CD14-positive monocyte (primary cell): ENCODE measurements around the gene ZBTB17. TPM values are rescaled to one million over a fixed set of nuclear protein-coding genes. Genes with fewer than 3 reads are reported as not detected.
A peak's percentile ranks its signal among the peaks of the same experiment; 100 is the strongest.

ENCODE experiments used
- DNase-seq, 3 donors: peaks; one replicate each; pipeline ENCODE4 v3.0.0-alpha.2; 2011 to 2022
- H2AFZ ChIP-seq: 2 replicates; pipeline ENCODE4 v1.6.0; 2012; ENCODE audit warnings: mild to moderate bottlenecking, low read depth, low read length, inconsistent platforms; ENCODE audit not compliant: insufficient read depth, poor library complexity, severe bottlenecking
- H3K27ac ChIP-seq, 2 donors: 1 replicate in 1 of 2; 2 replicates in 1 of 2; pipeline ENCODE4 v1.5.1; 2012 to 2013; ENCODE audit warnings: low read length in 2 of 2, control low read depth in 1 of 2, inconsistent platforms in 1 of 2, low read depth in 1 of 2, mild to moderate bottlenecking in 1 of 2
- H3K27me3 ChIP-seq, 2 donors: one replicate each; pipeline versions ENCODE4 v1.6.0 to v1.6.1; 2011 to 2013; ENCODE audit warnings: low read length in 2 of 2; ENCODE audit not compliant: control insufficient read depth in 2 of 2, insufficient read depth in 2 of 2
- H3K36me3 ChIP-seq, 2 donors: replicated peaks in 1 of 2; 1 replicate in 1 of 2; 2 replicates in 1 of 2; pipeline versions ENCODE4 v1.5.1 to v1.6.1; 2012 to 2013; ENCODE audit warnings: low read length in 2 of 2, control low read depth in 1 of 2, inconsistent platforms in 1 of 2, mild to moderate bottlenecking in 1 of 2; ENCODE audit not compliant: insufficient read depth in 2 of 2, control insufficient read depth in 1 of 2
- H3K4me1 ChIP-seq, 2 donors: 1 replicate in 1 of 2; 2 replicates in 1 of 2; pipeline versions ENCODE4 v1.5.1 to v1.6.1; 2012 to 2013; ENCODE audit warnings: low read length in 2 of 2, control low read depth in 1 of 2, inconsistent platforms in 1 of 2, mild to moderate bottlenecking in 1 of 2, moderate library complexity in 1 of 2; ENCODE audit not compliant: insufficient read depth in 2 of 2, control insufficient read depth in 1 of 2
- H3K4me2 ChIP-seq: replicated peaks from 2 replicates; pipeline ENCODE3; 2012; ENCODE audit warnings: low read length, moderate library complexity, mild to moderate bottlenecking; ENCODE audit not compliant: poor library complexity, severe bottlenecking; ENCODE audit errors: extremely low read depth
- H3K4me3 ChIP-seq, 3 experiments: fragments of 200-600 bp in 1 of 3; sonication (generic) in 1 of 3; replicated peaks in 1 of 3; 1 replicate in 2 of 3; 2 replicates in 1 of 3; pipeline ENCODE4 v1.5.1; 2011 to 2013; ENCODE audit warnings: low read length in 3 of 3, mild to moderate bottlenecking in 3 of 3, control low read depth in 2 of 3, low read depth in 2 of 3, inconsistent platforms in 1 of 3, moderate library complexity in 1 of 3
- H3K79me2 ChIP-seq: 2 replicates; pipeline ENCODE4 v1.6.0; 2012; ENCODE audit warnings: mild to moderate bottlenecking, control low read depth, inconsistent platforms, low read length, moderate library complexity; ENCODE audit not compliant: insufficient read depth
- H3K9ac ChIP-seq: 2 replicates; pipeline ENCODE4 v1.6.0; 2017; ENCODE audit warnings: low read length, mild to moderate bottlenecking; ENCODE audit not compliant: insufficient read depth, poor library complexity, severe bottlenecking
- H3K9me3 ChIP-seq, 2 donors: replicated peaks in 1 of 2; 1 replicate in 1 of 2; 2 replicates in 1 of 2; pipeline versions ENCODE4 v1.5.1 to v1.6.1; 2012 to 2013; ENCODE audit warnings: low read length in 2 of 2, control low read depth in 1 of 2; ENCODE audit not compliant: control insufficient read depth in 1 of 2, insufficient read depth in 1 of 2
- H4K20me1 ChIP-seq: 2 replicates; pipeline ENCODE4 v1.6.0; 2012; ENCODE audit warnings: mild to moderate bottlenecking, low read length, control low read depth, moderate library complexity; ENCODE audit not compliant: insufficient read depth
- H3K27ac Mint-ChIP-seq, 7 donors: one replicate each; pipeline ENCODE4 v1.8.0; 2020; ENCODE audit warnings: mild to moderate bottlenecking in 7 of 7, mixed read lengths in 7 of 7, moderate library complexity in 6 of 7, inconsistent platforms in 2 of 7
- H3K27me3 Mint-ChIP-seq, 3 donors: one replicate each; pipeline ENCODE4 v1.8.0; 2021 to 2022; ENCODE audit warnings: low read depth in 3 of 3, mild to moderate bottlenecking in 3 of 3, mixed read lengths in 3 of 3, moderate library complexity in 3 of 3, inconsistent platforms in 1 of 3
- H3K36me3 Mint-ChIP-seq, 2 donors: one replicate each; pipeline ENCODE4 v1.8.0; 2020; ENCODE audit warnings: mixed read lengths in 2 of 2, inconsistent platforms in 1 of 2, mild to moderate bottlenecking in 1 of 2
- H3K4me1 Mint-ChIP-seq: one replicate; pipeline ENCODE4 v1.8.0; 2020; ENCODE audit warnings: mild to moderate bottlenecking, mixed read lengths
- H3K4me3 Mint-ChIP-seq, 2 donors: one replicate each; pipeline ENCODE4 v1.8.0; 2020; ENCODE audit warnings: mild to moderate bottlenecking in 2 of 2, mixed read lengths in 2 of 2, moderate library complexity in 1 of 2
- H3K9me3 Mint-ChIP-seq, 7 donors: one replicate each; pipeline ENCODE4 v1.8.0; 2020 to 2022; ENCODE audit warnings: mixed read lengths in 7 of 7, mild to moderate bottlenecking in 6 of 7, moderate library complexity in 6 of 7, inconsistent platforms in 2 of 7
- CTCF ChIP-seq: fragments of 200-600 bp; IDR thresholded peaks from one replicate; pipeline ENCODE4 v1.8.0; 2022; ENCODE audit warnings: antibody characterized with exemption, mild to moderate bottlenecking
- WGBS: methylation state at CpG from one replicate; pipeline ENCODE4 v1.1.5; 2013; ENCODE audit warnings: missing lambda C conversion rate; ENCODE audit not compliant: insufficient coverage; 5-methylcytosine and 5-hydroxymethylcytosine counted together
- intact Hi-C, 2 donors: fragments of 100-400 bp; cut with micrococcal nuclease; formaldehyde crosslinking; loops; one replicate each; pipeline versions ENCODE4 v1.15.0 to v1.15.1; 2023
- polyA plus RNA-seq, 3 donors: library from polyadenylated mRNA; depleted of rRNA in 1 of 3; unstranded in 2 of 3; stranded (reverse) in 1 of 3; fragments of 300-500 nt in 2 of 3; fragments of >200 nt in 1 of 3; fragmentation: Illumina TruSeq in 2 of 3; gene quantifications; 1 replicate in 2 of 3; 2 replicates in 1 of 3; pipeline ENCODE4 v1.2.3, GENCODE V29; 2012 to 2021

Gene ZBTB17
- polyA plus RNA-seq, 3 donors: 2.8 to 93.3 (median 7.6) TPM

DNA sequence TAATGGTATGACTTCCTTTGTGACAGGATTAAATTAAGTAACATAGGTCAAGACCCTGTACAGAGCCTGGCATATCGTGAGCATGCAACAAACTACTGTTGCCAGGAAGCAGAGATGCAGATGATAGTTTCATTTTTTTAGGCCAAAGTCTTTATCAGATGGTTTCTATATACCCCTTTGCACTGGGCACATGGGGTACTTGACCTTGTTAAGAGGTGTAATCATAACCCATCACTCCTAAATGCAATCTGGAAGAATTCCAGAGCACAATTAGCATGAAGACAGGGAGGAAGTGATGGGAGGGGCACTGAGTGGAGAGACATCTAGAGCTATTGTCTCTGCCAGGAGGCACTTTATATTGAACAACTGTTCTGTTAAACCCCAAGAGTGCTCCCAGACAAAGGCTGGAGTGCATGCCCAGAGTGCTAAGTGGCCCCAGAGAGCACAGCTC is 22.1 kb downstream of the ZBTB17 start:
- no peak overlapping the region for H3K4me3 ChIP-seq
- peaks cover 64 to 69% of the 10 kb centered on the region in 2 donors for H3K4me1 ChIP-seq
- H2AFZ ChIP-seq: no peak overlapping the region
- H3K36me3 ChIP-seq: peaks cover 9 to 25% of the 10 kb centered on the region in 2 donors
- Mint-ChIP-seq H3K4me1 (peaks cover 72% of the 10 kb centered on the region), H3K27me3 (no peaks in the 10 kb centered on the region), H3K27ac (peak overlapping the region in 6 of 7 donors; percentile 69 to 91 (median 77)), H3K9me3 (peaks cover 0 to 2% (median 0%) of the 10 kb centered on the region in 7 donors), H3K36me3 (peaks cover 33 to 51% of the 10 kb centered on the region in 2 donors), H3K4me3 (no peak overlapping the region)
- TF ChIP-seq CTCF: no peak
- DNase-seq: no peak
- peak overlapping the region; percentile 1 to 75 for H3K27ac ChIP-seq
- H4K20me1 ChIP-seq: peaks cover 82% of the 10 kb centered on the region
- no peaks in the 10 kb centered on the region for H3K9me3 ChIP-seq
- H3K9ac ChIP-seq: no peak overlapping the region
- intact Hi-C loops: no loop called here
- peaks cover 86% of the 10 kb centered on the region for H3K79me2 ChIP-seq
- H3K4me2 ChIP-seq: no peak overlapping the region
- no peaks in the 10 kb centered on the region for H3K27me3 ChIP-seq
- no CpG with 5 or more reads among the region's 1 CpG for WGBS

- H3K9me3 ChIP-seq: no peaks in the 10 kb centered on the region
- H3K27ac Mint-ChIP-seq: peak overlapping the region in 6 of 7 donors; percentile 69 to 91 (median 77)
- no peak overlapping the region for H2AFZ ChIP-seq
- WGBS: 83% methylated on average over 10 of the region's 11 CpGs
- H3K4me1 ChIP-seq: peaks cover 66 to 69% of the 10 kb centered on the region in 2 donors
- H3K27ac ChIP-seq: peak overlapping the region; percentile 1 to 75
- H4K20me1 ChIP-seq: peaks cover 82% of the 10 kb centered on the region
- no peak for TF ChIP-seq CTCF
- no peak overlapping the region for H3K4me3 Mint-ChIP-seq
- H3K9me3 Mint-ChIP-seq: peaks cover 0 to 2% (median 0%) of the 10 kb centered on the region in 7 donors
- DNase-seq: no peak
- H3K4me1 Mint-ChIP-seq: peaks cover 72% of the 10 kb centered on the region
- peaks cover 9 to 21% of the 10 kb centered on the region in 2 donors for H3K36me3 ChIP-seq
- H3K9ac ChIP-seq: no peak overlapping the region
- no peaks in the 10 kb centered on the region for H3K27me3 Mint-ChIP-seq
- peaks cover 35 to 51% of the 10 kb centered on the region in 2 donors for H3K36me3 Mint-ChIP-seq
- no peak overlapping the region for H3K4me3 ChIP-seq
- H3K79me2 ChIP-seq: peaks cover 83% of the 10 kb centered on the region
- no peak overlapping the region for H3K4me2 ChIP-seq
- H3K27me3 ChIP-seq: no peaks in the 10 kb centered on the region
- intact Hi-C loops: no loop called here
These were observed 22.6 kb downstream of the ZBTB17 start for GRCh38 chr1:15953294-15953771.
